HG02571 (cell line): Measurements from ENCODE around the gene DTWD1.
"Not testable (repeated sequence)": the region's sequence is repeated elsewhere in the genome, so short reads cannot be mapped to it uniquely, and the experiment has no call there.

ENCODE experiments used
- ATAC-seq: cut with Tn5 transposase; IDR thresholded peaks from one replicate; pipeline ENCODE4 v1.9.1; 2021; ENCODE audit warnings: mild to moderate bottlenecking, moderate library complexity; ENCODE audit not compliant: unreplicated experiment

The DTWD1 gene

DNA sequence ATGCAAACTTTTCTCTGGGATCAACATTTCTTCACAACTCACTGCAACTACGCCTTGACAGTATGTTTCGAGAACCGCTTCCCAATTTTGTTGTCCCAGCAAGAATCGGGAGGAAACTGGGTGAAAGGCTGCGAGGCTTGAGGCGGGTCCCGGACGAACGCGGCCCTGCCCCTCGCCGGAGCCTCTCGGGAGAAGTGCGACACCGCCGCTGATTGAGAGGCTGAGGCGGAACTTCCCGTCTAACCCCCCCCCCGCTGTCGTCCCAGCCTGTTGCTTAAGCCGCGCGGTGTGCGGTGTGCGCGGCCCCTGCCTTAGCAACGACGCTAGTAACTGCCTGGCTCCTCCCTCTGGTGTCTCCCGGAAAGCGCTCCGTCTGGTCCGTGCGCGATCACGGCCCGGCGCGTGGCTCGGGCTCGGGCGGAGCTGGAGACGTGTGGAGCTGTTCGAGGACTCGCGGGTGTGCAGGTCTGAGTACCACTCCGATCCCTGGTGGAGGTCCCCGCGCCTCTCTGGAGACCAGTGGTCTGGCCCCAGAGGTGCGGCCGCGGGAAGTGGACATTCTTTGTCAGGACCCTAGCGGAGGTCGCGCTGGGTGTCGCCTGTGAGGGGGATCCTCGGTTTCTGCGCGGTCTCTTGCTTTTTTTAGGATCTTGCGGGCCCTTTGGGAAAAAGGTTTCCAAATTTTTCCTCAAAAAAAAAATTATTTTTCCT lies at the start of gene DTWD1, which contains the start of gene FAM227B:
TSS of gene DTWD1 (plus strand) at position 391 of the 711 bp plus-strand sequence. CDS start 4,120 bp downstream, outside the sequence.
TSS of gene FAM227B (minus strand) at position 161 of the 711 bp plus-strand sequence. CDS start 5,647 bp downstream, outside the sequence.
- peak; percentile 99 for ATAC-seq

- no peak for ATAC-seq
Observed at GRCh38 chr15:49573421-49573820, 47.4 kb upstream of the DTWD1 start.

GRCh38 chr15:49589030-49589429 lies 31.8 kb upstream of the DTWD1 start:
- no peak for ATAC-seq

DNA sequence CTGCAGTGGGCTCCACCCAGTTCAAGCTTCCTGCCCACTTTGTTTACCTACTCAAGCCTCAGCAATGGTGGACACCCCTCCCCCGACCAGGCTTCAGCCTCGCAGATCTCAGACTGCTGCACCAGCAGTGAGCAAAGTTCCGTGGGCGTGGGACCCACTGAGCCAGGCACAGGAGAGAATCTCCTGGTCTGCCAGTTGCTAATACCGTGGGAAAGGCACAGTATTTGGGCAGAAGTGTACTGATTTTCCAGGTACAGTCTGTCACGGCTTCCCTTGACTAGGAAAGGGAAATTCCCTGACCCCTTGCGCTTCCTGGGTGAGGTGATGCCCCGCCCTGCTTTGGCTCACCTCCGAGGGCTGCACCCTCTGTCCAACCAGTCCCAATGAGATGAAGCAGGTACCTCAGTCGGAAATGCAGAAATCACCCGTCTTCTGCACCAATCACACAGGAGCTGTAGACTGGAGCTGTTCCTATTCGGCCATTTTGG lies 28.0 kb upstream of the DTWD1 start:
- not testable (repeated sequence) for ATAC-seq

- ATAC-seq = no peak
Observed at GRCh38 chr15:49604625-49605409, 16.0 kb upstream of the DTWD1 start.

DNA sequence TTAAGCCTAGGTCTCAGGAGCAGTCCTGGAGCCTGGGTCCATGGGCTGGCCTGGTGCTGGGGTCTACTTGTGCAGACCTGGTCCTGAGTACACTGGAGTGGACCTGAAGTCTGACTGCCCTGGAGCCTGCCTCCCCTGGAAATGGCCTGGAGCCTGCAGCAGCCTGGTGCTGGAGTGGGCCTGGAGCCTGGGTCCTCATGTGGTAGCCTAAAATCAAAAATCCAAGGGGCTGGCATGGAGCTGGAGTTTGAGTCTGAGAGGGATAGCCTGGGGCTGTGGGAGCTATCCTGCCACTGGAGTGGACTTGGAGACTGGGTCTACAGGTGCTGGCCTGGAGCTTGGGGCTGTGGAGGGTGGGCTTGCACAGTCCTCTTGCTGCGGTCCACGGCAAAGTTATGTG lies 15.3 kb upstream of the DTWD1 start:
- no peak for ATAC-seq

- no peak for ATAC-seq
Observed at GRCh38 chr15:49606594-49606993, 14.3 kb upstream of the DTWD1 start.

- no peak for ATAC-seq
Observed at GRCh38 chr15:49610157-49610918, 10.5 kb upstream of the DTWD1 start.

- not testable (repeated sequence) for ATAC-seq
Observed at GRCh38 chr15:49612240-49612639, 8.6 kb upstream of the DTWD1 start.

GRCh38 chr15:49619226-49619625 lies 1.6 kb upstream of the DTWD1 start:
- ATAC-seq = no peak

DNA sequence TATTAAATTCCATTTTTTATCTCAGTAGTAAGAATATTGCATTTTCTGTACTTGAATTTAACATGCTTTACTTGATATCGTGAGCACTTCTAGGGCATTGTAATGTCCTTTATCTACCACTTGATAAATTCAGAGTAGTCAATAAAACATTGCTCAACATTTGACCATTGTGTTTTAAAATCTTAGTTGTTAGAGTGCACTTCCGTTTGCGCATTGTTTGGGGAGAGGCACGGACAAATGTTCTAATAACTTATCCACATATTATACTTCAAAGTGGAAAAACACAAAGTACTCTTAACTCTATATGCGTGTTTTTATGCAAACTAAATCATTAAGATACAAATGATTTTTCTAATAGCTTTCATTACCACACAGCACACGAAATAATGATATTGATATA lies 649 bp upstream of the DTWD1 start:
- ATAC-seq = no peak

GRCh38 chr15:49621401-49621811 lies 558 bp downstream of the DTWD1 start:
- no peak for ATAC-seq

GRCh38 chr15:49621887-49622286 lies 1.0 kb downstream of the DTWD1 start:
- no peak for ATAC-seq

GRCh38 chr15:49622561-49622960 lies 1.7 kb downstream of the DTWD1 start:
- ATAC-seq = no peak

- ATAC-seq = no peak
Observed at GRCh38 chr15:49624056-49624455, 3.2 kb downstream of the DTWD1 start.

GRCh38 chr15:49625460-49626036 lies 4.7 kb downstream of the DTWD1 start:
- no peak for ATAC-seq

- ATAC-seq = no peak
Observed at GRCh38 chr15:49627407-49627877, 6.6 kb downstream of the DTWD1 start.

GRCh38 chr15:49628379-49628778 lies 7.5 kb downstream of the DTWD1 start:
- no peak for ATAC-seq

- no peak for ATAC-seq
Observed at GRCh38 chr15:49637857-49638256, 17.0 kb downstream of the DTWD1 start.

- no peak for ATAC-seq
Observed at GRCh38 chr15:49644364-49644794, 23.5 kb downstream of the DTWD1 start.

DNA sequence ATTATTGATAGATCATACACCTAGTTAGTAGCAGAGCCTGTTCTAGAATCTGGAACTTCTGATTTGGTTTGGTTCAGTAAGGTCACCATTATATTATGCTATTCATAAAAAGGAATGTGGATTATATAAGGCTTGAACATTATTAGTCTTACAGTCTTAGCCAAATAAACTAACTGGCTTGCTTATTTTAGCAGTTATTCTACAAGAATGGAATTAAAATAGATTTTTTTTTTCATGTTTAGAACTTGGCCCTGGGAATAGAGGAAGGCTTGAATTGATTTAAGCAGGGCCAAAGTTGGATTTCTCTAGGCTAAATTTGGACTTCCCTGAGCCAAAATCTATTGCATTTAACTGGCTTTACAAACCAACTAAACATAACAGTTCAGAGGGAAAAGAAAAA lies 24.4 kb downstream of the DTWD1 start:
- no peak for ATAC-seq
